SKM-1 treated with dmso at 0.1 percent for 144 hours (cell line): ENCODE results near the gene ZNF771.
"Not testable (repeated sequence)": the region's sequence is repeated elsewhere in the genome, so short reads cannot be mapped to it uniquely, and the experiment has no call there.

Source experiments
- DNase-seq: peaks from one replicate; lab custom pipeline; 2025; ENCODE audit not compliant: unreplicated experiment; lab: John Stamatoyannopoulos, UW

Gene ZNF771

DNA sequence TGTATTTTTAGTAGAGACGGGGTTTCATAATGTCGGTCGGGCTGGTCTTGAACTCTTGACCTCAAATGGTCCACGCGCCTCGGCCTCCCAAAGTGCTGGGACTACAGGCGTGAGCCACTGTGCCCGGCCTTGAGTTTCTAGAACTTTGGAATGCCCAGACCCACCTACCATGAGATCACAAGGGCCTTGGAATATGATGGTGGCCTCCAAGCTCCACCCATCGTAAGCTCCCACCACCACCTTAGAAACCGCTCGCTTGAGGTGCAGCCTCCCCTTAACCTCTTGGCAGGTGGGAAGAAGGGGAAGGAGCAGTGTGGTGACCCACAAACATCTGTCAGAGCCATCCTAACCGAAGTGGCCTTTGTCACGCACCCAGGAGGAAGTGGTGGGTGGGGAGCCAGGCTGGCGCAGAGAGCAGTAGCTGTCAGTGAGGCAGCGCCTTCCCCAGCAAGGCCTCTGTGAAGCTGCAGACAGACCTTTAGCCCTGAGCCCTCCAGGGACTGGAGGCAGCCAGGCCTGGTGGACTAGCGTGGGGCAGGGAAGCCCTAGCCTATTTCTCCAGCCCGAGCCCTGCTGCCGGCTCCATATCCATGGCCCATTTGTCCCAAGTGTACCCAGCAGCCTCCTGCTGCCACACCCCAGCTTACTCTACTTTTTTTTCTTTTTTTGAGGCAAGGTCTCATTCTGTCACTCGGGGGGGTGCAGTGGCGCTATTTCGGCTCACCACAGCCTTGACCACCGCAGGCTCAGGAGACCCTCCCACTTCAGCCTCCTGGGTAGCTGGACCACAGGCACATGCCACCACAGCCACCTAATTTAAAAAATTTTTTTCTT, 51.4 kb downstream of the ZNF771 start:
- DNase-seq = peak; percentile 98

DNA sequence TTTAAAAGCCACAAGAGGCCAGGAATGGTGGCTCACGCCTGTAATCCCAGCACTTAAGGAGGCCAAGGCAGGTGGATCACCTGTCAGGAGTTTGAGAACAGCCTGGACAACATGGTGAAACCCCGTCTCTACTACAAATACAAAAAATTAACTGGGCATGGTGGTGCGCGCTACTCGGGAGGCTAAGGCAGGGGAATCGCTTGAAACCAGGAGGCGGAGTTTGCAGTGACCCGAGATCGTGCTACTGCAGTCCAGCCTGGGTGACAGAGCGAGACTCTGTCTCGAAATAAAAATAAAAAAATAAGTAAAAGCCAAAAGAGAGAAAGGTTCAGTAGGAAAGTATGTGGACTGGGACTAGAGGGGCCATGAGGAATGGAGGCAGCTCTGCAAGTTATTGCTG, 52.0 kb downstream of the ZNF771 start:
- DNase-seq = no peak

DNA sequence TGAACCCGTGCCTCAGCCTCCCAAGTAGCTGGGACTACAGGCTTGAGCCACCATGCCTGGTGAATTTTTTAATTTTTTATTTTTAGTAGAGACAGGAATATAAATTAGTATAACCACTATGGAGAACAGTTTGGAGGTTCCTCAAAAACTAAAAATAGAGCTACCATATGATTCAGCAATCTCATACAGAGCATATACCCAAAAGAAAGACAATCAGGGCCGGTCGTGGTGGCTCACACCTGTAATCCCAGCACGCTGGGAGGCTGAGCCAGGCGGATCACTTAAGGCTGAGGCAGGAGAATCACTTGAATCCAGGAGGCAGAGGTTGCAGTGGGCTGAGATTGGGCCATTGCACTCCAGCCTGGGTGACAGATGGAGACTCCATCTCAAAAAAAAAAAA, 54.0 kb downstream of the ZNF771 start:
- DNase-seq = not testable (repeated sequence)

DNA sequence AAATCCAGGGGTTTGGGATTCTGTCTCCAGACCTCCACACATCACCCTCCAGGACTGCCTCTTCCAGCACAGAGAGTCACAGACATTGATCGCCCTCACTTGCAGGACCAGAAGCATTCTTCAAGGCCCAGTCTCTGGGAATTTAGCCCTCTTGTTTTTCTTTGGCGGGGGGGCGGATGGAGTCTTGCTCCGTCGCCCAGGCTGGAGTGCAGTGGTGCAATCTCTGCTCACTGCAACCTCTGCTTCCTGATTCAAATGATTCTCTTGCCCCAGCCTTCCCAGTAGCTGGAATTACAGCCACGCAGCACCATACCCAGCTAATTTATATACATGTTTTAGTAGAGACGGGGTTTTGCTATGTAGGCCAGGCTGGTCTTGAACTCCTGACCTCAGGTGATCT, 56.7 kb downstream of the ZNF771 start:
- no peak for DNase-seq
